BJ (cell line): ENCODE data around the gene ALCAM. TPM values are rescaled to one million over a fixed set of nuclear protein-coding genes. Genes with fewer than 3 reads are reported as not detected.

ENCODE experiments used
- CTCF ChIA-PET: fragments of 350-600 bp; formaldehyde crosslinking; extraction: SDS; loops from one replicate; lab custom pipeline; 2021; ENCODE audit warnings: antibody characterized with exemption, inconsistent platforms; lab: Yijun Ruan, JAX
- POLR2A ChIA-PET: fragments of 300-600 bp; sonication (Branson Sonifier 250); formaldehyde crosslinking; extraction: SDS; loops from one replicate; lab custom pipeline; 2021; ENCODE audit warnings: antibody characterized with exemption; lab: Charles Lee
- DNase-seq: peaks from one replicate; pipeline ENCODE4 v3.0.0-alpha.2; 2011; ENCODE audit warnings: low read depth
- H3K27me3 ChIP-seq: 2 replicates; pipeline ENCODE4 v1.6.0; 2011; ENCODE audit warnings: low read length; ENCODE audit not compliant: control insufficient read depth, insufficient read depth
- H3K36me3 ChIP-seq: 2 replicates; pipeline ENCODE4 v1.5.1; 2011; ENCODE audit warnings: low read length; ENCODE audit not compliant: control insufficient read depth, insufficient read depth
- H3K4me3 ChIP-seq: 2 replicates; pipeline ENCODE4 v1.5.1; 2011; ENCODE audit warnings: low read depth, mild to moderate bottlenecking, control low read depth, low read length
- CTCF ChIP-seq: IDR thresholded peaks from 2 replicates; pipeline ENCODE4 v1.5.1; 2011; ENCODE audit warnings: low read depth, mild to moderate bottlenecking, control low read depth, inconsistent platforms, low read length, moderate library complexity; ENCODE audit not compliant: insufficient read depth
- polyA plus RNA-seq: library from polyadenylated mRNA; depleted of rRNA; stranded (reverse); fragments of >200 nt; gene quantifications from 2 replicates; pipeline ENCODE4 v1.2.3, GENCODE V29; 2011

Gene ALCAM
- polyA plus RNA-seq, 1 experiment = 89.5 TPM

GRCh38 chr3:105525531-105525930 is 158.8 kb downstream of the ALCAM start:
- ChIA-PET CTCF (interaction anchor here (0.7 kb wide), 2 partner anchors 9 to 1589 kb away, joined by 3 read pairs; no protein-coding TSS in a partner anchor), POLR2A (no interaction called here)
- H3K27me3 ChIP-seq = no peaks in the 10 kb centered on the region
- no peak overlapping the region for H3K4me3 ChIP-seq
- DNase-seq = no peak
- TF ChIP-seq CTCF = no peak
- H3K36me3 ChIP-seq = no peaks in the 10 kb centered on the region; the same call in 1 of the 2 replicates

GRCh38 chr3:105526360-105527111 is 159.8 kb downstream of the ALCAM start:
- CTCF ChIA-PET = interaction anchor here (0.7 to 3.6 kb wide), 4 partner anchors 9 to 1588 kb away, joined by 3 to 20 read pairs (median 4); no protein-coding TSS in a partner anchor

GRCh38 chr3:105527535-105527934 is 160.8 kb downstream of the ALCAM start:
- TF ChIP-seq CTCF = no peak
- CTCF ChIA-PET = interaction anchor here (0.9 to 3.6 kb wide), 3 partner anchors 10 to 159 kb away, joined by 4 to 20 read pairs (median 5); no protein-coding TSS in a partner anchor
- Histone ChIP-seq H3K36me3 (no peaks in the 10 kb centered on the region; the same call in 1 of the 2 replicates), H3K4me3 (no peak overlapping the region), H3K27me3 (no peaks in the 10 kb centered on the region)
- POLR2A ChIA-PET = no interaction called here
- no peak for DNase-seq

More at GRCh38 chr3:105526360-105527111, 159.8 kb downstream of the ALCAM start:
- Histone ChIP-seq H3K4me3 (no peak overlapping the region), H3K27me3 (no peaks in the 10 kb centered on the region), H3K36me3 (no peaks in the 10 kb centered on the region; the same call in 1 of the 2 replicates)
- TF ChIP-seq CTCF = no peak
- DNase-seq = no peak
- POLR2A ChIA-PET = no interaction called here

GRCh38 chr3:105527949-105528348 is 161.2 kb downstream of the ALCAM start:
- TF ChIP-seq CTCF = no peak
- CTCF ChIA-PET = interaction anchor here (1.1 to 3.6 kb wide), 3 partner anchors 9 to 15 kb away, joined by 3 to 20 read pairs (median 4); no protein-coding TSS in a partner anchor
- no peaks in the 10 kb centered on the region; the same call in 1 of the 2 replicates for H3K36me3 ChIP-seq
- no peak for DNase-seq
- H3K27me3 ChIP-seq = no peaks in the 10 kb centered on the region
- POLR2A ChIA-PET = no interaction called here
- H3K4me3 ChIP-seq = no peak overlapping the region

- no peak for DNase-seq
- ChIA-PET POLR2A (no interaction called here), CTCF (interaction anchor here (0.8 to 3.6 kb wide), 3 partner anchors 8 to 152 kb away, joined by 3 to 20 read pairs (median 3); no protein-coding TSS in a partner anchor)
- Histone ChIP-seq H3K27me3 (no peaks in the 10 kb centered on the region), H3K36me3 (no peaks in the 10 kb centered on the region; the same call in 1 of the 2 replicates), H3K4me3 (no peak overlapping the region)
- no peak for TF ChIP-seq CTCF
Observed at GRCh38 chr3:105528955-105529354, 162.2 kb downstream of the ALCAM start.
